GM18508 (cell line): ENCODE results near the gene SLC25A12.
"Not testable (repeated sequence)": the region's sequence is repeated elsewhere in the genome, so short reads cannot be mapped to it uniquely, and the experiment has no call there.

Source experiments
- ATAC-seq: cut with Tn5 transposase; IDR thresholded peaks from one replicate; pipeline ENCODE4 v1.9.1; 2021; ENCODE audit warnings: moderate number of reproducible peaks; ENCODE audit not compliant: insufficient read depth, unreplicated experiment

The SLC25A12 gene

DNA sequence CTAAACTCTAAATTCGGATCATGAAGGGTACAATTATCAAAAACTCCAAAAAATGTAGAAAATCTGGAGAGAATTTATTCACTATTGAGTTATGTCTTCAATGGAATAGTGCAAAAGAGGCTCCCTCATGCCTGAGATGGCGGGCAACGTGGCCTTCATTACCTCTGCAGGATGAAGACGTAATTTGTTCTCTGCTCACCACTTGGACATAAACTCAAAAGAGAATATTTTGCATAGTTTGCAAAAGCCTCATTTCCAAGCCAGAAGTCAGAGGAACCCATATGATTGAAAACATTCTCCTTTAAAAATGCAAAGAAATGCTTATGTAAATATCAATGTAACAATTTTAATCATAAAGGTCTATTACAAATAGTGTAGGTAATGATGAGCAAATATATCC lies 58.7 kb downstream of the SLC25A12 start:
- ATAC-seq = no peak

- no peak for ATAC-seq
Measured at GRCh38 chr2:171834286-171834685, 59.8 kb downstream of the SLC25A12 start.

GRCh38 chr2:171832489-171832888 lies 61.6 kb downstream of the SLC25A12 start:
- no peak for ATAC-seq

DNA sequence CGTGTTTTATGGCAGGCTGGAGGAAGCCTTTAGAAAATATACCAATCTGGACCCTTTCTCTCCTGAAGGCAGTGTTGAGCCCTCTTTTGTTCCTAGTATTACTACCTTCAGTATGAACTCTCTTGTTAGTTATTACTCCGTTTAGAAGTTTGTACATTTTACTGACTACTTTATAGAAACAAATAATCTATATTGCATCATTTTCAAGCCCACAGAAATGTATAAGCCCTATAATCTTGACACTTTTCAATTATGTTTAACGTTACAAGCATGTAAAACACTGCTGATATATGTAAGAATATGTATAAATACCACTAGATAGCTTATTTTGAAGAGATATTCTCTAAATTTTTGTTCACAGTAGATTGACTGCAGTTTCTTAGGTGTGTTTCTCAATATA lies 64.0 kb downstream of the SLC25A12 start:
- no peak for ATAC-seq

DNA sequence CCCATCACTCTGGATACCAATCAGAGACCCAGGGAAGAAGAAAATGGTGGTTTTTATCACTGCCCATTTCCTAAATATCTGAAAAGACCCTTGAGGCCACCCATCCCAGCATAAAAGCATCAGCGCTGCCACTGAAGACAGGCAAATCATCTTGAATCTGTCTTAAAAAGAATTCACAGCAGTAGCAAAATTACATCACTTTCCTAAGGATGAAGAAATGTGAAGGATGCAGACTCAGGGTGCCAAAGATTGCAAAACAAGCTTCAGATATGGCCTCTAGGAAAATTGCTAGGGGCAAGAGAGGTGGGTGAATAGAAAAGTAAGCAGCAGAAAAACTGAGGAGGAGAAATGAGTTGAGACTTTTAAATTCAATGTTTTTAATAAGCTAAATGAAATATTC lies 70.0 kb downstream of the SLC25A12 start:
- no peak for ATAC-seq

DNA sequence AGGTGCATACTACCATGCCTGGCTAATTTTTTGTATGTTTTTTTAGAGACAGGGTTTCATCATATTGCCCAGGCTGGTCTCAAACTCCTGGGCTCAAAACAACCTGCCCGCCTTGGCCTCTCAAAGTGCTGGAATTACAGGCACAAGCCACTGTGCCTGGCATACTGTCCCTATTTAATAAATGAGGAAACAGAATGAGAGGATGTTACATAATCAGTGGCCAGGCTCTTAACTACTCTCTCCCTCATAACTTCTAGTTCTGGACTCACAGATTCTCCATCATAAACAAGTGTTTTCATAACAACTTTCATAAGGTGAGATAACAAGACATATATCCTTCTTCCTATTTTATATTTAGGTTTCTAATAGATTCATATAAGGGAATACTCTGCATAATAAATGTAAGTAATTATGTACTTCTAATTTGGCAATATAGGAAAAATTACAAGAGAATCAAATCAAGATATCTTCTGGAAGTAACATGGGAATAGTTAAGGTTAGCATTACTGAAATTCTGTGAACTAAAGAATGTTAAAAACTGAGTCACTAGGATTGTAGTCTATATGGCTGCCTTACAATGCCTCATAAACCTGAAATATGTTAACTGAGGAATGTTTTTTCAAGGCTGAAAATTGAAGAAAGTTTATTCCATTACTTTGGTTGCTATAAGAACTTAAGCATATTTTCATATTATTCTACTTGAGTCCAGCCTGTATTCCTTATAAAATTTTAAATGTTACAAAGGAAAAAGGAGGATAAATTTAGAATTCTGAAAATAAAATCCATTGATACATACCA lies 71.3 kb downstream of the SLC25A12 start:
- ATAC-seq = no peak

GRCh38 chr2:171819453-171819852 lies 74.6 kb downstream of the SLC25A12 start:
- no peak for ATAC-seq

- ATAC-seq = no peak
Measured at GRCh38 chr2:171814883-171815282, 79.2 kb downstream of the SLC25A12 start.

GRCh38 chr2:171814174-171814573 lies 79.9 kb downstream of the SLC25A12 start:
- no peak for ATAC-seq

GRCh38 chr2:171813729-171814128 lies 80.3 kb downstream of the SLC25A12 start:
- ATAC-seq = no peak

DNA sequence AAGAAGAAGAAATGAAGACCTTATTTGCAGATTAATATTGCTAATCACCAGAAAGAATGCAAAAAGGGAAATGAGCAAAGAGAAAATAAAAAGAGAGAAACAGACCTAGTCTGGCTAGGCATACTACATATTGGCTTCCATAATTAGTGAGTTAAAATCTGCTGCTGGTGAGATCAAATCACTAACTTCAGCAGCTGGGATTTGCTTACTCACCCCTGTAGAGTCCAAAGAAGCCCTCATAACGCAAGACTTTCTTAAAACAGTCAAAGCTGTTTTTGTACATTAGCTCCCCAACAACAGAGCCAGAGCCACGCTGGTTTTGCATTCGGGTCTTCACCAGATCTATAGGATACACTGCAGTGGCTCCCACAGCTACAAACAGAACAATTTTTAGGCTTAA lies 80.9 kb downstream of the SLC25A12 start:
- ATAC-seq = no peak

DNA sequence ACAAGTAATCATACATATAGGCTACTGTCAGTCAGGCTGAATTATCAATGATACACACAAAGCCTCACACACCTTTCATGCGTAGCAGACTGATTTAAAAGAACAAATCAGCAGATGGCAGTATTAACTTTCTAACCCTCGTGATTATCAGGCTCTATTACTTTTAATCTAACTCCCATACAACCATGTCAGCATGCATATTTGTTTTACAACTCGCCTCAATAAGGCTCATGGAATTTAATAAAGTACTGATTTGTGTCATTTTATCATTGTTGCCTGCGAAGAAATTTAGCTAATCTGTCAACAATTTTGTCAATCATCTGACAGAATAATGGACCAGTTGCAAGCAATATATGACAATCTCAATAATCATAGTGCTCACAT lies 82.8 kb downstream of the SLC25A12 start:
- no peak for ATAC-seq

GRCh38 chr2:171810422-171811244 lies 83.4 kb downstream of the SLC25A12 start:
- ATAC-seq = no peak

- ATAC-seq = not testable (repeated sequence)
Measured at GRCh38 chr2:171808885-171809284, 85.2 kb downstream of the SLC25A12 start.

DNA sequence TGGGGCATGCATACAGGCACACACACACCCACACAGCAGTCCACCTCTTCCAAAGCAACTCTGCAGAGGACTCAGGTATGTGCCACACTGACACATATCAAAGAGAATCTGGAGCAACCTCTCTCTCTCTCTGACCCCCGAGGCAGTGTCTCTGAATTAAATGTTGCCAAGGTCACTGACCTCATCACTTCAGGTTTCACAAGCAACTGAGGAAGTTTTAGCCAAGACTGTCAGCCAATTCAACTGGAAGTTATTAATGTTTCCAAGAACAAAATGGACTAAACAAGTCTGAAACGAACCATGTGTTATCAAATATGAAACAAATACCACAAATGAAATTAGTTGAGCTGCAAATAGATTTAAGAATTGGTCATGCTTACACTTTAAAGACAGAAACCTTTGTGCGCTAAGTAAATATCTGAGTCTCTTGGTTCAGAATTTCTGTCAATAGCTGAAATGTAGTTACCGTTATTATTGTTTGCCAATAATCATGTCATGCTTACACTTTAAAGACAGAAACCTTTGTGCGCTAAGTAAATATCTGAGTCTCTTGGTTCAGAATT lies 86.1 kb downstream of the SLC25A12 start:
- no peak for ATAC-seq

DNA sequence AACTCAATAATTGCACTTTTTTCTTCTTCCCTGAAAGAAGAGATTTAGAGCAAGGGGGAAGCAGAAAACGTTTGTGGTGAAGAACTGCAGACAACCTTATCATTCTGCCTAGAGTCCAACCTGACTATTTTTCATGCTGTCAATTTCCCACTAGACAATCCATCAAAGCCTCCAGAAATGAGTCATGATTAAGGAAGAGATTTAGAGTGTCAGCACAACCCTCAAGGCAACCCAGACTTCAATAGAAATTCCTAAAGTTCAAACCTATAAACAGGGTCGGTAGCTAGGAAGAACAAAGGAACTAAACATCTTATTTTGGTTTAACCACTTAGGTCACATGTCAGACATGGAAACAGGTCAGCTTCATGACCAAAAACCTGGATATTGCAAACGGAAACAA lies 86.9 kb downstream of the SLC25A12 start:
- no peak for ATAC-seq

- ATAC-seq = no peak
Measured at GRCh38 chr2:171804456-171804855, 89.6 kb downstream of the SLC25A12 start.

- no peak for ATAC-seq
Measured at GRCh38 chr2:171803757-171804156, 90.3 kb downstream of the SLC25A12 start.

- ATAC-seq = no peak
Measured at GRCh38 chr2:171800639-171801038, 93.4 kb downstream of the SLC25A12 start.

DNA sequence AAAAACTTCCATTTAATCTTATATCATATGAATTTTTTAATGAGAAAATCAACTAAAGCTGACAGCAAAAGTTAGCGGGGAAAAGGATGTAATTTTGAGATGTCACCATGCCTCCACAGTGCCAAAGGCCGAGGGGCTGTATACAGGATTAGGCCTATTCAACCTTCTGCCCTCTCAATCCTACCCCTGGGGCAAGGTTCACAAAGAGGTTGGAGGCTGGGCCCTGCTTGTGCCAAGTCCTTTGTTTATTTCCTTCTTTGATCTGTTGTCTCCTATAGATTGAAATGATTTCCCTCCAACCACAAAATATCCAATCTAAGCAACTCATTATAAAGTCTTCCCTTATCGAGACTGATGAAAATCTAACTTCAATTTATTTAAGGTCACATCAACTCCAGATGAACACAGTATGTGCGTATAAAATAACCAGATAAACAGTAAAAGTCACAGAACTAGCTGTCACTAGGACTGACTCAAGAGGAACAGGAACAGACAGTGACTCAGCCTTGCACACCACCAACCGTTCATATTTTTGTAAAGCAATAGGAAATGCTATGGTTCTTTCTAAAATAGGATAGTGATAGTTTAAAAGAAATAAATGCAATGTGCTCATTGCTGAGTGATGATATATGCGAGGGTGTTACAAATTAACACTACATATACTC lies 95.8 kb downstream of the SLC25A12 start:
- ATAC-seq = no peak

DNA sequence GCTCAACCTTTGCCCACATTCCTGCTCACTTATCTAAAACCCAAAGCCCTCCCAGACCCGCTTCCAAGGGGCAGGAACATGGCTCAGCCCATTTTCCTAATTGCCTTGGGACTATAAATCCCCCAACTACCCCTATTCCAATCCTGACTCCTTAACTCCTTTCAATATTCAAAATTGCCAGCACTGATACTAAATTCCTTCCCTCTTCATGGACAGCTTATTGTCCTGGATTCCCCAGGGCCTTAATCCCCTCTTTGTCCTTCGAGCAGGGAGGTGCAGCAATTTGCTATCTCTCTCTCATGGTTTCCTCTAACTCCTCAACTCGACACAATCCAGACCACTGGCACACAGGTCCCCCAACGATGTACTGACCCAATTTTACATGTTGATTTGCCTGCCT lies 99.1 kb downstream of the SLC25A12 start:
- ATAC-seq = no peak
